Subcutaneous abdominal adipose tissue (tissue), 5 donors: ENCODE measurements around the gene NUFIP2.
A peak's percentile ranks its signal among the peaks of the same experiment; 100 is the strongest.
"Not testable (repeated sequence)": the region's sequence is repeated elsewhere in the genome, so short reads cannot be mapped to it uniquely, and the experiment has no call there.

Experiments
- H3K27ac ChIP-seq: one replicate; pipeline ENCODE4 v1.7.0; 2013; ENCODE audit warnings: low read depth, mild to moderate bottlenecking, inconsistent platforms, low read length, moderate library complexity
- H3K27me3 ChIP-seq, 5 donors: one replicate each; pipeline ENCODE4 v1.7.0; 2013; ENCODE audit warnings: low read length in 5 of 5, inconsistent platforms in 1 of 5; ENCODE audit not compliant: control insufficient read depth in 5 of 5, insufficient read depth in 4 of 5
- H3K36me3 ChIP-seq, 5 donors: one replicate each; pipeline ENCODE4 v1.7.0; 2013; ENCODE audit warnings: low read length in 5 of 5; ENCODE audit not compliant: control insufficient read depth in 5 of 5, insufficient read depth in 5 of 5
- H3K4me1 ChIP-seq, 5 donors: one replicate each; pipeline ENCODE4 v1.7.0; 2013; ENCODE audit warnings: low read length in 5 of 5, mild to moderate bottlenecking in 3 of 5, moderate library complexity in 1 of 5; ENCODE audit not compliant: control insufficient read depth in 5 of 5, insufficient read depth in 5 of 5
- H3K4me3 ChIP-seq, 5 donors: one replicate each; pipeline ENCODE4 v1.7.0; 2013; ENCODE audit warnings: low read length in 5 of 5, low read depth in 1 of 5
- H3K9ac ChIP-seq, 5 donors: one replicate each; pipeline ENCODE4 v1.7.0; 2013; ENCODE audit warnings: low read length in 5 of 5, mild to moderate bottlenecking in 4 of 5, moderate library complexity in 3 of 5
- H3K9me3 ChIP-seq, 5 donors: one replicate each; pipeline ENCODE4 v1.7.0; 2013; ENCODE audit warnings: low read length in 5 of 5; ENCODE audit not compliant: control insufficient read depth in 5 of 5
- donor health status: healthy.
- donor health status: healthy.
- donor health status: healthy.
- donor health status: healthy.
- donor health status: healthy.

The NUFIP2 gene

GRCh38 chr17:29221338-29221737, 72.6 kb downstream of the NUFIP2 start:
- not testable (repeated sequence) for H3K27me3 ChIP-seq, H3K27ac ChIP-seq, H3K9me3 ChIP-seq, H3K4me3 ChIP-seq, H3K36me3 ChIP-seq, H3K4me1 ChIP-seq, H3K9ac ChIP-seq

GRCh38 chr17:29219378-29220047, 74.4 kb downstream of the NUFIP2 start:
- Histone ChIP-seq H3K9ac (no peak overlapping the region), H3K4me3 (peak overlapping the region in 1 of 5 donors; percentile 29), H3K9me3 (no peaks in the 10 kb centered on the region), H3K27me3 (no peaks in the 10 kb centered on the region), H3K4me1 (peaks cover 0 to 9% (median 6%) of the 10 kb centered on the region in 5 donors), H3K27ac (no peak overlapping the region), H3K36me3 (no peaks in the 10 kb centered on the region)

- no peaks in the 10 kb centered on the region for H3K27me3 ChIP-seq
- peaks cover 0 to 9% (median 8%) of the 10 kb centered on the region in 5 donors for H3K4me1 ChIP-seq
- no peak overlapping the region for H3K4me3 ChIP-seq
- H3K36me3 ChIP-seq = no peaks in the 10 kb centered on the region
- no peaks in the 10 kb centered on the region for H3K9me3 ChIP-seq
- no peak overlapping the region for H3K9ac ChIP-seq
- H3K27ac ChIP-seq = no peak overlapping the region
These were observed 77.1 kb downstream of the NUFIP2 start for GRCh38 chr17:29216856-29217255.

- H3K27ac ChIP-seq = no peak overlapping the region
- peaks cover 0 to 9% (median 8%) of the 10 kb centered on the region in 5 donors for H3K4me1 ChIP-seq
- H3K36me3 ChIP-seq = no peaks in the 10 kb centered on the region
These were observed 77.8 kb downstream of the NUFIP2 start for GRCh38 chr17:29216181-29216580.

GRCh38 chr17:29215717-29216116, 78.2 kb downstream of the NUFIP2 start:
- no peak overlapping the region for H3K27ac ChIP-seq

More at GRCh38 chr17:29216181-29216580, 77.8 kb downstream of the NUFIP2 start:
- H3K4me3 ChIP-seq = no peak overlapping the region
- no peaks in the 10 kb centered on the region for H3K27me3 ChIP-seq
- H3K9ac ChIP-seq = no peak overlapping the region
- H3K9me3 ChIP-seq = no peaks in the 10 kb centered on the region

GRCh38 chr17:29215174-29215573, 78.8 kb downstream of the NUFIP2 start:
- H3K4me3 ChIP-seq = no peak overlapping the region
- H3K4me1 ChIP-seq = peaks cover 0 to 9% (median 8%) of the 10 kb centered on the region in 5 donors
- no peaks in the 10 kb centered on the region for H3K9me3 ChIP-seq
- H3K36me3 ChIP-seq = no peaks in the 10 kb centered on the region
- H3K9ac ChIP-seq = no peak overlapping the region
- H3K27me3 ChIP-seq = no peaks in the 10 kb centered on the region
- H3K27ac ChIP-seq = no peak overlapping the region

More at GRCh38 chr17:29215717-29216116, 78.2 kb downstream of the NUFIP2 start:
- Histone ChIP-seq H3K9me3 (no peaks in the 10 kb centered on the region), H3K4me3 (no peak overlapping the region), H3K4me1 (peaks cover 0 to 9% (median 8%) of the 10 kb centered on the region in 5 donors), H3K27me3 (no peaks in the 10 kb centered on the region), H3K36me3 (no peaks in the 10 kb centered on the region), H3K9ac (no peak overlapping the region)

GRCh38 chr17:29214215-29215146, 79.5 kb downstream of the NUFIP2 start:
- H3K27me3 ChIP-seq = no peaks in the 10 kb centered on the region
- no peaks in the 10 kb centered on the region for H3K9me3 ChIP-seq
- no peaks in the 10 kb centered on the region for H3K36me3 ChIP-seq
- no peak overlapping the region for H3K4me3 ChIP-seq
- no peak overlapping the region for H3K27ac ChIP-seq
- no peak overlapping the region for H3K9ac ChIP-seq
- peaks cover 0 to 6% (median 5%) of the 10 kb centered on the region in 5 donors for H3K4me1 ChIP-seq

- H3K27ac ChIP-seq = no peak overlapping the region
- no peak overlapping the region for H3K4me3 ChIP-seq
- no peak overlapping the region for H3K9ac ChIP-seq
These were observed 81.2 kb downstream of the NUFIP2 start for GRCh38 chr17:29212681-29213121.

GRCh38 chr17:29212094-29212631, 81.8 kb downstream of the NUFIP2 start:
- H3K4me3 ChIP-seq = no peak overlapping the region
- no peaks in the 10 kb centered on the region for H3K9me3 ChIP-seq
- peaks cover 0 to 2% (median 0%) of the 10 kb centered on the region in 5 donors for H3K4me1 ChIP-seq
- H3K27ac ChIP-seq = no peak overlapping the region
- H3K27me3 ChIP-seq = no peaks in the 10 kb centered on the region
- no peaks in the 10 kb centered on the region for H3K36me3 ChIP-seq
- H3K9ac ChIP-seq = no peak overlapping the region

More at GRCh38 chr17:29212681-29213121, 81.2 kb downstream of the NUFIP2 start:
- Histone ChIP-seq H3K4me1 (peaks cover 0 to 2% (median 0%) of the 10 kb centered on the region in 5 donors), H3K27me3 (no peaks in the 10 kb centered on the region), H3K9me3 (no peaks in the 10 kb centered on the region), H3K36me3 (no peaks in the 10 kb centered on the region)

GRCh38 chr17:29210879-29211278, 83.1 kb downstream of the NUFIP2 start:
- Histone ChIP-seq H3K9ac (no peak overlapping the region), H3K4me3 (no peak overlapping the region), H3K27me3 (no peaks in the 10 kb centered on the region), H3K27ac (no peak overlapping the region), H3K36me3 (no peaks in the 10 kb centered on the region), H3K4me1 (peaks cover 0 to 2% (median 0%) of the 10 kb centered on the region in 5 donors), H3K9me3 (no peaks in the 10 kb centered on the region)
